ENCODE measurements around the gene SPRR2D. TPM values are rescaled to one million over a fixed set of nuclear protein-coding genes. Genes with fewer than 3 reads are reported as not detected.

Gene SPRR2D
- total and polyA plus RNA-seq, 2 experiments from 2014 or later: not detected

DNA sequence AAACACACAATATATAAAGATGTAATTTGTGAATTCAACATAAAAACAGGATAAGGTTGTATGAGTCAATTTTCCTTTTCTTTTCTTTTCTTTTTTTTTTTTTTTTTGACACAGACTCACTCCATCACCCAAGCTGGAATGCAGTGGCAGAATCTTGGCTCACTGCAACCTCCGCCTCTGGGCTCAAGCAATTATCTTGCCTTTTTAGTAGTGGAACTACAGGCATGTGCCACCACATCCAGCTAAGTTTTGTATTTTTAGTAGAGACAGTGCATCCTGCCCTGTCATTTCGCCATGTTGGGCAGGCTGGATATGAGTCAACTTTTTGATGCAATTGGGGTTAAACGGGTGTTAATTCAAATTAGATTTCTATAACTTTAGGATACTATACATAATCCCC is 40.8 kb upstream of the SPRR2D start (continued):
- TF ChIP-seq, protein P1, sequence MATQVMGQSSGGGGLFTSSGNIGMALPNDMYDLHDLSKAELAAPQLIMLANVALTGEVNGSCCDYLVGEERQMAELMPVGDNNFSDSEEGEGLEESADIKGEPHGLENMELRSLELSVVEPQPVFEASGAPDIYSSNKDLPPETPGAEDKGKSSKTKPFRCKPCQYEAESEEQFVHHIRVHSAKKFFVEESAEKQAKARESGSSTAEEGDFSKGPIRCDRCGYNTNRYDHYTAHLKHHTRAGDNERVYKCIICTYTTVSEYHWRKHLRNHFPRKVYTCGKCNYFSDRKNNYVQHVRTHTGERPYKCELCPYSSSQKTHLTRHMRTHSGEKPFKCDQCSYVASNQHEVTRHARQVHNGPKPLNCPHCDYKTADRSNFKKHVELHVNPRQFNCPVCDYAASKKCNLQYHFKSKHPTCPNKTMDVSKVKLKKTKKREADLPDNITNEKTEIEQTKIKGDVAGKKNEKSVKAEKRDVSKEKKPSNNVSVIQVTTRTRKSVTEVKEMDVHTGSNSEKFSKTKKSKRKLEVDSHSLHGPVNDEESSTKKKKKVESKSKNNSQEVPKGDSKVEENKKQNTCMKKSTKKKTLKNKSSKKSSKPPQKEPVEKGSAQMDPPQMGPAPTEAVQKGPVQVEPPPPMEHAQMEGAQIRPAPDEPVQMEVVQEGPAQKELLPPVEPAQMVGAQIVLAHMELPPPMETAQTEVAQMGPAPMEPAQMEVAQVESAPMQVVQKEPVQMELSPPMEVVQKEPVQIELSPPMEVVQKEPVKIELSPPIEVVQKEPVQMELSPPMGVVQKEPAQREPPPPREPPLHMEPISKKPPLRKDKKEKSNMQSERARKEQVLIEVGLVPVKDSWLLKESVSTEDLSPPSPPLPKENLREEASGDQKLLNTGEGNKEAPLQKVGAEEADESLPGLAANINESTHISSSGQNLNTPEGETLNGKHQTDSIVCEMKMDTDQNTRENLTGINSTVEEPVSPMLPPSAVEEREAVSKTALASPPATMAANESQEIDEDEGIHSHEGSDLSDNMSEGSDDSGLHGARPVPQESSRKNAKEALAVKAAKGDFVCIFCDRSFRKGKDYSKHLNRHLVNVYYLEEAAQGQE (IDR thresholded peaks at IDR 0.05; ENCODE audit: unreplicated experiment): no peak
- no peak for TF ChIP-seq JUNB (IDR thresholded peaks at IDR 0.05; ENCODE audit: unreplicated experiment)

DNA sequence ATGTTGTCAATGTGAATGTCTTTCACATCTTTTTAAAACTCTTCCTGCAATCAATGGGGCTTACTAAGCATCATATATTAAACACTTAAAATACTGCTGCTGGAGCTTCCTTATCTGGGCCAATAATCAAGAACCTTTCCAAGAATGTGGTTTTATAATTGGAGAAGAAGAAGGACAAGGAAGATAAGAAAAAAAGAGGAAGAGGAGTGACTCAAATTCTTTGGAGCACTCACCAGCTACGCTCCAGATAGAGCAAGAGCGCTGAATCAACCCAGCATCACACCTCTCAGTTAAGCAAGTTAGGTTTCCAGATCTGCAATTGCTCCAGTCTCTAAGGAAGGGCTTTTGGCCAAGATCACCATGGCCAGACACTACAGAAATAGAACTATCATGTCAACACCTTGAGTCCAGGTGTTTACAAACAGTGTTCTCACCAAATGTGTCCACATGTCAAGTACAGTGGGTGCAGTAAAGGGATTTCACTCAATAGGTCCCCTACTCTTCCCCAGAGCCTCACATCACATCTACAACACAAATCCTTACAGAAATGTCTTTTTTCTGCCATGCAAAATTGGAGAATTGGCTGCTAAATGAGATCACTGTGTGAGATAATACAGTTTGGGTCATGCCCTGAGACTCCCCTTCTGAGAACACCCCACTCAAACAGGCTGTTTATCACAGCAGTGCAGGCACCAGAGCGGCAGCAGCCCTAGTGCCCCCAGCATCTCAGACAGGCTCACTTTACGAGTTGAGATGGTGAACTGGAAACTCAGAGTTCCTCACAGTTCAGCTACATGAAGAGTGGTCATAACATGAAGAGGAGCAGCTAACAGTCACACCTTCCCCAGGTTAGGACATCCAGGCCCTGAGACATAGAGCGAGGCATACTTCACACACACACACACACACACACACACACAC is 32.1 kb upstream of the SPRR2D start:
- no peaks in the 10 kb centered on the region for H3F3A ChIP-seq (replicated peaks; ENCODE audit: low read depth)
- Mint-ChIP-seq H3K4me1 (no peaks in the 10 kb centered on the region), H3K36me3 (ENCODE audit: low read depth) (no peaks in the 10 kb centered on the region), H3K27me3 (ENCODE audit: insufficient read depth, low read depth, poor library complexity) (no peaks in the 10 kb centered on the region), H3K9me3 (no peaks in the 10 kb centered on the region), H3K4me3 (no peak overlapping the region), H3K27ac (no peak overlapping the region)
- H3K4me2 ChIP-seq: no peak overlapping the region
- H3K9me2 ChIP-seq (ENCODE audit: insufficient read depth): no peaks in the 10 kb centered on the region
- H3K36me3 ChIP-seq (ENCODE audit: insufficient read depth): no peaks in the 10 kb centered on the region
- no peaks in the 10 kb centered on the region for H3K27me3 ChIP-seq (ENCODE audit: insufficient read depth)
- no peak overlapping the region for H3K27ac ChIP-seq (ENCODE audit: low read depth)
- ATAC-seq (no peak), DNase-seq (ENCODE audit: low spot score) (no peak)
- H4K20me1 ChIP-seq (replicated peaks; ENCODE audit: insufficient read depth): no peaks in the 10 kb centered on the region
- no peak overlapping the region for H3K4me3 ChIP-seq
- no peaks in the 10 kb centered on the region for H3K4me1 ChIP-seq (ENCODE audit: insufficient read depth)
- H3K79me2 ChIP-seq (replicated peaks; ENCODE audit: insufficient read depth): no peaks in the 10 kb centered on the region
- peak overlapping the region; percentile 34; the same call in 1 of the 2 replicates for H2AFZ ChIP-seq
- TF ChIP-seq ZNF114 (CRISPR knock-in tag; IDR thresholded peaks at IDR 0.05) (no peak), JUNB (IDR thresholded peaks at IDR 0.05; ENCODE audit: unreplicated experiment) (no peak), EZH2 (IDR thresholded peaks at IDR 0.05; ENCODE audit: low read depth, unreplicated experiment) (no peak), CREB1 (CRISPR knock-in tag; IDR thresholded peaks at IDR 0.05; ENCODE audit: low read depth) (no peak), EZH2phosphoT487 (IDR thresholded peaks at IDR 0.05; ENCODE audit: unreplicated experiment) (no peak), STAT1 (IDR thresholded peaks at IDR 0.05; ENCODE audit: unreplicated experiment) (no peak)
- TF ChIP-seq, protein P2, sequence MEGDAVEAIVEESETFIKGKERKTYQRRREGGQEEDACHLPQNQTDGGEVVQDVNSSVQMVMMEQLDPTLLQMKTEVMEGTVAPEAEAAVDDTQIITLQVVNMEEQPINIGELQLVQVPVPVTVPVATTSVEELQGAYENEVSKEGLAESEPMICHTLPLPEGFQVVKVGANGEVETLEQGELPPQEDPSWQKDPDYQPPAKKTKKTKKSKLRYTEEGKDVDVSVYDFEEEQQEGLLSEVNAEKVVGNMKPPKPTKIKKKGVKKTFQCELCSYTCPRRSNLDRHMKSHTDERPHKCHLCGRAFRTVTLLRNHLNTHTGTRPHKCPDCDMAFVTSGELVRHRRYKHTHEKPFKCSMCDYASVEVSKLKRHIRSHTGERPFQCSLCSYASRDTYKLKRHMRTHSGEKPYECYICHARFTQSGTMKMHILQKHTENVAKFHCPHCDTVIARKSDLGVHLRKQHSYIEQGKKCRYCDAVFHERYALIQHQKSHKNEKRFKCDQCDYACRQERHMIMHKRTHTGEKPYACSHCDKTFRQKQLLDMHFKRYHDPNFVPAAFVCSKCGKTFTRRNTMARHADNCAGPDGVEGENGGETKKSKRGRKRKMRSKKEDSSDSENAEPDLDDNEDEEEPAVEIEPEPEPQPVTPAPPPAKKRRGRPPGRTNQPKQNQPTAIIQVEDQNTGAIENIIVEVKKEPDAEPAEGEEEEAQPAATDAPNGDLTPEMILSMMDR (conservative IDR thresholded peaks at IDR 0.05; ENCODE audit: low read depth in 2 of 2): no peak
- TF ChIP-seq, protein P3, sequence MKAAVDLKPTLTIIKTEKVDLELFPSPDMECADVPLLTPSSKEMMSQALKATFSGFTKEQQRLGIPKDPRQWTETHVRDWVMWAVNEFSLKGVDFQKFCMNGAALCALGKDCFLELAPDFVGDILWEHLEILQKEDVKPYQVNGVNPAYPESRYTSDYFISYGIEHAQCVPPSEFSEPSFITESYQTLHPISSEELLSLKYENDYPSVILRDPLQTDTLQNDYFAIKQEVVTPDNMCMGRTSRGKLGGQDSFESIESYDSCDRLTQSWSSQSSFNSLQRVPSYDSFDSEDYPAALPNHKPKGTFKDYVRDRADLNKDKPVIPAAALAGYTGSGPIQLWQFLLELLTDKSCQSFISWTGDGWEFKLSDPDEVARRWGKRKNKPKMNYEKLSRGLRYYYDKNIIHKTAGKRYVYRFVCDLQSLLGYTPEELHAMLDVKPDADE (IDR thresholded peaks at IDR 0.05): no peak
- TF ChIP-seq, protein P4, sequence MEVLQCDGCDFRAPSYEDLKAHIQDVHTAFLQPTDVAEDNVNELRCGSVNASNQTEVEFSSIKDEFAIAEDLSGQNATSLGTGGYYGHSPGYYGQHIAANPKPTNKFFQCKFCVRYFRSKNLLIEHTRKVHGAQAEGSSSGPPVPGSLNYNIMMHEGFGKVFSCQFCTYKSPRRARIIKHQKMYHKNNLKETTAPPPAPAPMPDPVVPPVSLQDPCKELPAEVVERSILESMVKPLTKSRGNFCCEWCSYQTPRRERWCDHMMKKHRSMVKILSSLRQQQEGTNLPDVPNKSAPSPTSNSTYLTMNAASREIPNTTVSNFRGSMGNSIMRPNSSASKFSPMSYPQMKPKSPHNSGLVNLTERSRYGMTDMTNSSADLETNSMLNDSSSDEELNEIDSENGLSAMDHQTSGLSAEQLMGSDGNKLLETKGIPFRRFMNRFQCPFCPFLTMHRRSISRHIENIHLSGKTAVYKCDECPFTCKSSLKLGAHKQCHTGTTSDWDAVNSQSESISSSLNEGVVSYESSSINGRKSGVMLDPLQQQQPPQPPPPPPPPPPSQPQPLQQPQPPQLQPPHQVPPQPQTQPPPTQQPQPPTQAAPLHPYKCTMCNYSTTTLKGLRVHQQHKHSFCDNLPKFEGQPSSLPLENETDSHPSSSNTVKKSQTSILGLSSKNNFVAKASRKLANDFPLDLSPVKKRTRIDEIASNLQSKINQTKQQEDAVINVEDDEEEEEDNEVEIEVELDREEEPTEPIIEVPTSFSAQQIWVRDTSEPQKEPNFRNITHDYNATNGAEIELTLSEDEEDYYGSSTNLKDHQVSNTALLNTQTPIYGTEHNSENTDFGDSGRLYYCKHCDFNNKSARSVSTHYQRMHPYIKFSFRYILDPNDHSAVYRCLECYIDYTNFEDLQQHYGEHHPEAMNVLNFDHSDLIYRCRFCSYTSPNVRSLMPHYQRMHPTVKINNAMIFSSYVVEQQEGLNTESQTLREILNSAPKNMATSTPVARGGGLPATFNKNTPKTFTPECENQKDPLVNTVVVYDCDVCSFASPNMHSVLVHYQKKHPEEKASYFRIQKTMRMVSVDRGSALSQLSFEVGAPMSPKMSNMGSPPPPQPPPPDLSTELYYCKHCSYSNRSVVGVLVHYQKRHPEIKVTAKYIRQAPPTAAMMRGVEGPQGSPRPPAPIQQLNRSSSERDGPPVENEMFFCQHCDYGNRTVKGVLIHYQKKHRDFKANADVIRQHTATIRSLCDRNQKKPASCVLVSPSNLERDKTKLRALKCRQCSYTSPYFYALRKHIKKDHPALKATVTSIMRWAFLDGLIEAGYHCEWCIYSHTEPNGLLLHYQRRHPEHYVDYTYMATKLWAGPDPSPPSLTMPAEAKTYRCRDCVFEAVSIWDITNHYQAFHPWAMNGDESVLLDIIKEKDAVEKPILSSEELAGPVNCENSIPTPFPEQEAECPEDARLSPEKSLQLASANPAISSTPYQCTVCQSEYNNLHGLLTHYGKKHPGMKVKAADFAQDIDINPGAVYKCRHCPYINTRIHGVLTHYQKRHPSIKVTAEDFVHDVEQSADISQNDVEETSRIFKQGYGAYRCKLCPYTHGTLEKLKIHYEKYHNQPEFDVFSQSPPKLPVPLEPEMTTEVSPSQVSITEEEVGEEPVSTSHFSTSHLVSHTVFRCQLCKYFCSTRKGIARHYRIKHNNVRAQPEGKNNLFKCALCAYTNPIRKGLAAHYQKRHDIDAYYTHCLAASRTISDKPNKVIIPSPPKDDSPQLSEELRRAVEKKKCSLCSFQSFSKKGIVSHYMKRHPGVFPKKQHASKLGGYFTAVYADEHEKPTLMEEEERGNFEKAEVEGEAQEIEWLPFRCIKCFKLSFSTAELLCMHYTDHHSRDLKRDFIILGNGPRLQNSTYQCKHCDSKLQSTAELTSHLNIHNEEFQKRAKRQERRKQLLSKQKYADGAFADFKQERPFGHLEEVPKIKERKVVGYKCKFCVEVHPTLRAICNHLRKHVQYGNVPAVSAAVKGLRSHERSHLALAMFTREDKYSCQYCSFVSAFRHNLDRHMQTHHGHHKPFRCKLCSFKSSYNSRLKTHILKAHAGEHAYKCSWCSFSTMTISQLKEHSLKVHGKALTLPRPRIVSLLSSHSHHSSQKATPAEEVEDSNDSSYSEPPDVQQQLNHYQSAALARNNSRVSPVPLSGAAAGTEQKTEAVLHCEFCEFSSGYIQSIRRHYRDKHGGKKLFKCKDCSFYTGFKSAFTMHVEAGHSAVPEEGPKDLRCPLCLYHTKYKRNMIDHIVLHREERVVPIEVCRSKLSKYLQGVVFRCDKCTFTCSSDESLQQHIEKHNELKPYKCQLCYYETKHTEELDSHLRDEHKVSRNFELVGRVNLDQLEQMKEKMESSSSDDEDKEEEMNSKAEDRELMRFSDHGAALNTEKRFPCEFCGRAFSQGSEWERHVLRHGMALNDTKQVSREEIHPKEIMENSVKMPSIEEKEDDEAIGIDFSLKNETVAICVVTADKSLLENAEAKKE (CRISPR knock-in tag; IDR thresholded peaks at IDR 0.05): no peak
